DOHH2 (cell line): ENCODE measurements around the gene SOX21.

Experiments
- CTCF ChIP-seq: fragments of 200-600 bp; sonication (generic); IDR thresholded peaks from one replicate; pipeline ENCODE4 v1.5.1; 2014; ENCODE audit warnings: antibody characterized with exemption, mild to moderate bottlenecking, low read depth, low read length; ENCODE audit not compliant: poor library complexity, severe bottlenecking
- EZH2phosphoT487 ChIP-seq: fragments of 200-600 bp; sonication (generic); IDR thresholded peaks from 2 replicates; pipeline ENCODE4 v1.6.1; 2017; ENCODE audit warnings: borderline replicate concordance, mild to moderate bottlenecking, antibody characterized with exemption, low read length, moderate library complexity, mixed read lengths

- TF ChIP-seq CTCF (peak; percentile 50), EZH2phosphoT487 (no peak)
These were observed 51.5 kb downstream of the SOX21 start for GRCh38 chr13:94660695-94661326.
